ENCODE measurements around the gene NAA16. TPM values are rescaled to one million over a fixed set of nuclear protein-coding genes. Genes with fewer than 3 reads are reported as not detected.
"Not testable (repeated sequence)": the region's sequence is repeated elsewhere in the genome, so short reads cannot be mapped to it uniquely, and the experiment has no call there.

The NAA16 gene
- total RNA-seq, 1 experiment from 2014 or later: 6.6 TPM

DNA sequence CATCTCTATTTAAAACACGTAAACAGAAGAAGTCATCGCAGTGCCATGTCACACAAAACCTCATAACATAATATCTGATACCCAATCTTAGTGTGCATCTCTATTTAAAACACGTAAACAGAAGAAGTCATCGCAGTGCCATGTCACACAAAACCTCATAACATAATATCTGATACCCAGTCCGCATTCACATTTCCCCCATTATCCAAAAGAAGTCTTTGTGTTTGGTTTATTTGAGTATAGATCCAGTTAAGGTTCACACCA is 45.2 kb downstream of the NAA16 start:
- DNase-seq (ENCODE audit: low spot score): not testable (repeated sequence)

DNA sequence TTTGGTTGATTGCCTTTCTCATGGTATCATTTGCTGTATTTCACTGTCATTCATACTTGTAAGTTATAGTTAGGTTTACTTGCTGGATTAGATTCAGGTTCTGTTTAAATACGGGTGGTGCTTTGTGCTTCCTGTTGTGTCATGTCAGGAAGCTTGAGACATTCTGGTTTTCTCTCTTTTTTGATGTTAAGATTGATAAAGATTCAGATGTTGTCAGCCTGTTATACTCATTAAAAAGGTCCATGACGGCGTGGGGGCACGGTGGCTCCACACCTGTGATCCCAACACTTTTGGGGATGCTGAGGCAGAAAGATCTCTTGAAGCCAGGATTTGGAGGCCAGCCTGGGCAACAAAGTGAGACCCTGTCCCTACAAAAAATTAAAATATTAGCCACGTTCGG is 45.7 kb downstream of the NAA16 start:
- DNase-seq (ENCODE audit: low spot score): no peak

- no peak for DNase-seq (ENCODE audit: low spot score)
These were observed 50.4 kb downstream of the NAA16 start for GRCh38 chr13:41361491-41361890.

DNA sequence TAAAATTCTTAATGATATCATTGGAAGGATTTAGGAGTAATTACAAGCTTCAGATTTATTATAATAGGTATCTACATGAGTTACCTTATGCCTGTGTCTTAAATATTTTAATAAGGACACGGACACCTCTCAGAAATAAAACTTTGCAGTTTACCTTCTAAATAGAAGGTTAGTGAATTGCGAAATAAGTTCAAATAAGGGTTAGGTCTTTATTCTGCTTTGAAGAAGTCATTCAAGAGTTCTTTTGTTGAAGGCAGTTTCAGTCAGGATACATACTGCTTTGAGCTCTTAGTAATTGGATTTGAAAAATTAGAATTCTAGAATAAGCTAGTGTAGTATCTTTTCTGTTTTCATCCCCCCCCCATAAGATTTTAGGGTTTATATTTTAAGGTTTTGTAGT is 53.0 kb downstream of the NAA16 start:
- DNase-seq (ENCODE audit: low spot score): no peak

DNA sequence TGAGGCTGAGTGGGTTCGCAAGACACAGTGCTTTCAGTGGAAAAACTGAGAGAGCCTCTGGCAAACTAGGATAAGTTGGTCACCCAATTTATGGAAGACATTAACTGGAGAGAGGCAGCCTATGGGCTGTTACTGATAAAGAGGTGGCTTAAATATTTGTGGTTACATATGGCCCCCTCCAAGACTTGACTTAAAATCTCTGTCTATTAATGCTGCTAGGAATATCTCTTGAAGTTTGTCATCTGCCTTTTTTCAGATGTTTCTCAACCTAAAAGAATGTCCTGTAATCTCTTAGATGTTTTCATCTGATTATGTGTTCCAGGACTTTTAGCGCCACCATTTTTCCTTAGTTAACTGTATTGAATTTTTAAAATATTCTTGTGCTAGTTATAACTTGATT is 54.6 kb downstream of the NAA16 start:
- no peak for DNase-seq (ENCODE audit: low spot score)

GRCh38 chr13:41370736-41371135 is 59.7 kb downstream of the NAA16 start:
- no peak for DNase-seq (ENCODE audit: low spot score)

DNA sequence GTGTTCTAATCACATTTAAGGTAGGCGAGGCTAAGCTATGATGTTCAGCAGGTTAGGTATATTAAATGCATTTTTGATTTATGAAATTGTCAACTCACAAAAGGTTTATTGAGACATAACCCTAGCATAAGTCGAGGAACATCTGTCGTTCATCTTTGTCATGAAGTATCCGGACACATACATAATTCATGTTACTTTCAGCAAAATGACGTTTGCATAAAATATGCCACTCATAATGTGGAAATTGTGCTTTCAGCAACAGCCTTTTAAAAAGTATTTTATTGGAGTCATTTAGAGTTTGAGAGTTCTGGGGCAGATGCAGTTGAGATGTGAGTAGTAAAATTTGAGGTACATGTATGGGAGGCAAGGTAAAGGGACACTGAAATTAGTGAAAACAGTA is 66.4 kb downstream of the NAA16 start:
- DNase-seq (ENCODE audit: low spot score): no peak

DNA sequence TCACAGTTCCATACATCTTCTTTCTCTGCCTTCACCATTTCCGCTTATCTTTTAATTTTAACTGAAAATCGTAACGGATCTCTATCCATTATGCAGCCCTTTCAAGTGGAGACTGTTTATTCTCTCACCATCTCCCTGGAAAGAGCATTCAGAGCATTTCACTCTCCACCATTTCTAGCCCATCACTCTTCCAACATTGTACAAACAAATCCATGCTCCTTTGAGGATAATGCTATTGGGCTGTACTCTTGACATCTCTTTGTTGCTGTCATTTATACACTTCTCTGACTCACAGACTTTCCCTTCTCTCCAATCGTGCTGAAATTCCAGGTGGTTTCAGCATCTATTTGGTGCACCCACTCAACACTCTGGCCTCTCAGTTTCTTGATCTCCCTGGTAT is 71.4 kb downstream of the NAA16 start:
- no peak for DNase-seq (ENCODE audit: low spot score)

GRCh38 chr13:41383386-41383785 is 72.3 kb downstream of the NAA16 start:
- no peak for DNase-seq (ENCODE audit: low spot score)

DNA sequence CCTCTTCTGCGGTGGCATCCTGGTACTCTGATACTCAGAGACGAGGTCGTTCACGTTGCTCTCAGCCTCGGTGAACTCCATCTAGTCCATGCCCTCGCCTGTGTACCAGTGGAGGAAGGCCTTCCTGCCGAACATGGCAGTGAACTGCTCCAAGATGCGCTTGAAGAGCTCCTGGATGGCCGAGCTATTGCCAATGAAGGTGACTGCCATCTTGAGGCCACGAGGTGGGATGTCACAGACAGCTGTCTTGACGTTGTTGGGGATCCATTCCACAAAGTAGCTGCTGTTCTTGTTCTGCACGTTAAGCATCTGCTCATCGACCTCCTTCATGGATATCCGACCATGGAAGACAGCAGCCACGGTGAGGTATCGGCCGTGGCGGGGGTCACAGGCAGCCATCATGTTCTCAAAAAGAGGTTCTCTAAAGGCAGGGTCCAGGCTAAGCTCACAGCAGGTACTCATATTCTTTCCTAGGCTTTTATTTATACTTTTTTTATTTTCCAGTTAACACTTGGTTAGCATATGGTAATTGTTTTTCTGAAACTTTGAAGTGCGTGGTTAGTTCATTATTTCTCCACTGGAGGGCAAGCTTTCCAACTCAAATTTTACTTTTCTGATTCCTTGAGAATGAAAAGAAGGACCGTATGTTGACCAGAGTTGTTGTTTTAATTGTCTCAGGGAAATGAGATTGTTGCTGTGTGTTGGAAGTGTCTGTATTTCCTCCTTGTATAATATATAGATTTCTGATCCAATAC is 73.9 kb downstream of the NAA16 start:
- DNase-seq (ENCODE audit: low spot score): no peak

GRCh38 chr13:41386211-41386610 is 75.1 kb downstream of the NAA16 start:
- no peak for DNase-seq (ENCODE audit: low spot score)

DNA sequence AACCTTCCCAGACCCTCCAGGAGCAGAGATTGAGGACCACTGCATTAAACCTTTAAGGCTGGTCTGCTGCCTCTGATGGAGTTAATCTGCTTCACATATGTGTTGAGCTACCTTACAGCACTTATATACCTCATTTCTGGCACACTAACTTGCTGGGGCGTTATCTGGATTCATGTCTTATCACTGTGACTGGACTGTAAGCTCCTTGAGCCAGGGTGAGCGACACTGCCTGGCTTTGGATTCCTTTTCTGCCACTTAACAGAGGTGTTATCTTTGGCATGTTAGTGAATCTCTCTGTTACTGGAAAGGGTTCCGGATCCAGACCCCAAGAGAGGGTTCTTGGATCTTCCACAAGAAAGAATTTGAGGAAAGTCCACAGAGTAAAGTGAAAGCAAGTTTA is 76.5 kb downstream of the NAA16 start:
- no peak for DNase-seq (ENCODE audit: low spot score)

DNA sequence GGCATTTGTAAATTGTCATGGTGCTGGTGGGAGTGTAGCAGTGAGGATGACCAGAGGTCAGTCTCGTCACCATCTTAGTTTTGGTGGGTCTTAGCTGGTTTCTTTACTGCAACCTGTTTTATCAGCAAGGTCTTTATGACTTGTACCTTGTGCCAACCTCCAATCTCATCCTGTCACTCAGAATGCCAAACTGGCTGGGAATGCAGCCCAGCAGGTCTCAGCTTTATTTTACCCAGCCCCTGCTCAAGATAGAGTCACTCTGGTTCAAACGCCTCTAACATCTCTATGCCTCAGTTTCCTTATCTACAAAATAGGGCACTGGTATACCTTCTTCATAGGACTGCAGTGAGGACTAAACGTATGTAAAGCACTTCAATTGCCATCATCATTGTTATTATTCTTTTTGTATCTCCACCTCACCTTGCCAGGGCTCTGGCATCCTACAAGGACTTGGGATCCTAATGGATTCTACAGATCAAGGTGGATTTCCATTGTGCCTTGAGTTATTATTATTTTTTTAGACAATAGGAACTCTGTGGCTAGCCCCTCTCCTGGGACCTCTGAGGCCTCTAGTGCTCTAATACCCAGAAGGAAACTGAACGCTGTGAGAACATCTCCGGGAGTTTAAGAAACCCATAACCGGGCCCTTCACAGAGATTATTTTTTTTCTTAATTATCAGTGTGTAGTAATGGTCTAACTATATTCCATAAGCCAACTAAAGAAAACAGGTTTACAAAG is 77.2 kb downstream of the NAA16 start:
- DNase-seq (ENCODE audit: low spot score): no peak

DNA sequence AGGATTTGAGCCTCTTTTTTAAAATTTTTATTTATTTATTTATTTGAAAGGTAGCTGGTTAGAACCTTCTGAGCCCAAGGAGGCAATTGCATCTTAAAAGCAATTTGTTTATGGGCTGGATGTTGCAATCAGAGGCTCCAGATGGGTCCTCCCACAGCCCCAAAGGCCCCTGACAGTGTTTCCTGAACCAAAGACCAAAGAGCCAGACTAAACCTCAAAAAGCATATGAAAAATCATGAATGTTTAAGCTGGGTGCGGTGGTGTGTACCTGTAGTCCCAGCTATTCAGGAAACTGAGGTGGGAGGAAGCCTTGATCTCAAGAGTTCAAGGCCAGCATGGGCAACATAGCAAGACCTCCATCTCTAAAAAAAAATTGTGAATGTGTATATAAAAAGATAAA is 78.5 kb downstream of the NAA16 start:
- no peak for DNase-seq (ENCODE audit: low spot score)

GRCh38 chr13:41394166-41394565 is 83.1 kb downstream of the NAA16 start:
- no peak for DNase-seq (ENCODE audit: low spot score)

- DNase-seq (ENCODE audit: low spot score): no peak
These were observed 87.6 kb downstream of the NAA16 start for GRCh38 chr13:41398494-41399170.

- DNase-seq (ENCODE audit: low spot score): no peak
These were observed 90.3 kb downstream of the NAA16 start for GRCh38 chr13:41401366-41401765.

- DNase-seq (ENCODE audit: low spot score): no peak
These were observed 91.8 kb downstream of the NAA16 start for GRCh38 chr13:41402691-41403511.

DNA sequence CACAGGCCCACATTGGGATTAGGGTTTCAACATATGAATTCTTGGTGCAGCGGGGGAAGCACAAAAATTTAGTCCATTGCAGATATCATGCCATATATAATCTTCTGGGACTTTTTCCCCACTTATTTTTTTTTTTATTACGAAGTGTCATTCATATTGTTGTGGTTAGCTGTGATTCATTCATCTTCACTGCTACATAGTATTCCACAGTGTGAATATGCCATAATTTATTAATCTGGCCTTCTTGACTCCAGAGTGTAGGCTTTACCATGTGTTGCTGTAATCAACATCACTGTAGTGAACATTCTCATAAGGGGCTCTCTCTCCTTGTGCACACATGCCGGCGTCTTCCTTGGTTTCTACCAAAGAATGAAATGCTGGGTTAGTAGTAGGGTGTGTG is 92.9 kb downstream of the NAA16 start:
- DNase-seq (ENCODE audit: low spot score): no peak

DNA sequence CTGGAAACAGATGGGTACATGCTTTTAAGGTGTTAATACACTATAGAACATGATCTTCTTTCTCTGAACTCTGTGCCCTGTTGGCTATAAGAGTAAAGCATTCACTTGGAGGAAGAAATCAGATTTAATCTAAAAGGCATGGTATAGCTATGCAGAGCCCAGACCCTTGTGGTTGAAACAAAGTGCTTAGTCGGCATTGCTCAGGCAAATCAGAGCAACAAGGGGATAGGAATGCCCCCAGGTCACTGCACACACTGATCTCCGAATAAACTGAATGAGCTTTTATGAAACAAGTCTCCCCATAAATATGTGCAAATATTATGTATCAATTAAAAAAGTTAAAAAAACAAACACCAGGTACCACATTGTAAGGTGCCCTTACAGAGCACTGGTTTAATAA is 94.3 kb downstream of the NAA16 start:
- DNase-seq (ENCODE audit: low spot score): no peak

GRCh38 chr13:41407380-41407779 is 96.3 kb downstream of the NAA16 start:
- no peak for DNase-seq (ENCODE audit: low spot score)

GRCh38 chr13:41408121-41408520 is 97.1 kb downstream of the NAA16 start:
- no peak for DNase-seq (ENCODE audit: low spot score)

All from H4 (cell line).